GM18520 (cell line): ENCODE results near the gene PLXNA1.

Source experiments
- ATAC-seq: cut with Tn5 transposase; IDR thresholded peaks from one replicate; pipeline ENCODE4 v1.9.1; 2021; ENCODE audit not compliant: unreplicated experiment

Gene PLXNA1

GRCh38 chr3:127015282-127016042, 32.5 kb downstream of the PLXNA1 start:
- no peak for ATAC-seq

GRCh38 chr3:127016043-127016343, 33.1 kb downstream of the PLXNA1 start:
- ATAC-seq, result no peak

GRCh38 chr3:127016461-127016860, 33.5 kb downstream of the PLXNA1 start:
- no peak for ATAC-seq

GRCh38 chr3:127017229-127017628, 34.3 kb downstream of the PLXNA1 start:
- no peak for ATAC-seq

GRCh38 chr3:127017781-127018180, 34.9 kb downstream of the PLXNA1 start:
- ATAC-seq, result no peak

- ATAC-seq, result no peak
Observed at GRCh38 chr3:127018306-127018828, 35.5 kb downstream of the PLXNA1 start.

GRCh38 chr3:127019449-127019848, 36.5 kb downstream of the PLXNA1 start:
- ATAC-seq, result no peak

- ATAC-seq, result no peak
Observed at GRCh38 chr3:127020543-127020942, 37.6 kb downstream of the PLXNA1 start.

GRCh38 chr3:127022849-127023248, 39.9 kb downstream of the PLXNA1 start:
- ATAC-seq, result no peak

- no peak for ATAC-seq
Observed at GRCh38 chr3:127025456-127025855, 42.5 kb downstream of the PLXNA1 start.

GRCh38 chr3:127026036-127026435, 43.1 kb downstream of the PLXNA1 start:
- ATAC-seq, result no peak

GRCh38 chr3:127026661-127027060, 43.7 kb downstream of the PLXNA1 start:
- no peak for ATAC-seq

GRCh38 chr3:127027061-127027735, 44.3 kb downstream of the PLXNA1 start:
- ATAC-seq, result no peak

- no peak for ATAC-seq
Observed at GRCh38 chr3:127027811-127028548, 45.1 kb downstream of the PLXNA1 start.

- ATAC-seq, result no peak
Observed at GRCh38 chr3:127028781-127029657, 46.1 kb downstream of the PLXNA1 start.

GRCh38 chr3:127029658-127030507, 47.0 kb downstream of the PLXNA1 start:
- no peak for ATAC-seq

- no peak for ATAC-seq
Observed at GRCh38 chr3:127030508-127031412, 47.8 kb downstream of the PLXNA1 start.

GRCh38 chr3:127031413-127031810, 48.5 kb downstream of the PLXNA1 start:
- no peak for ATAC-seq

- no peak for ATAC-seq
Observed at GRCh38 chr3:127031845-127032244, 48.9 kb downstream of the PLXNA1 start.
